GM12878 (cell line): ENCODE data around the gene TERB2. TPM values are rescaled to one million over a fixed set of nuclear protein-coding genes. Genes with fewer than 3 reads are reported as not detected.
"Not testable (repeated sequence)": the region's sequence is repeated elsewhere in the genome, so short reads cannot be mapped to it uniquely, and the experiment has no call there.

ENCODE experiments used
- ATAC-seq: fragments of 200-7000 bp; cut with Tn5 transposase; 3 replicates; pipeline ENCODE4 v1.9.1; 2020; ENCODE audit warnings: mild to moderate bottlenecking, moderate library complexity
- BruUV-seq: library from RNA; stranded (reverse); fragments of 400-500 nt; replicated peaks from 2 replicates; lab custom pipeline; 2021; lab: Mats Ljungman, UMichigan
- CTCF ChIA-PET: fragments of 300-600 bp; sonication (Branson Sonifier 250); formaldehyde crosslinking; extraction: SDS; loops from one replicate; lab custom pipeline; 2021; ENCODE audit warnings: inconsistent platforms; lab: Yijun Ruan, JAX
- POLR2A ChIA-PET: fragments of 350-600 bp; formaldehyde crosslinking; extraction: SDS; loops from one replicate; lab custom pipeline; 2021; ENCODE audit warnings: inconsistent platforms; lab: Charles Lee
- RAD21 ChIA-PET: fragments of 300-600 bp; sonication (Branson Sonifier 250); formaldehyde crosslinking; loops from one replicate; lab custom pipeline; 2023; ENCODE audit warnings: antibody characterized with exemption; ENCODE audit not compliant: unreplicated experiment; lab: Charles Lee
- SMC1A ChIA-PET: fragments of 300-600 bp; sonication (Branson Sonifier 250); formaldehyde crosslinking; loops from one replicate; lab custom pipeline; 2023; ENCODE audit not compliant: unreplicated experiment, uncharacterized antibody; lab: Charles Lee
- DNase-seq: peaks from one replicate; pipeline ENCODE4 v3.0.0-alpha.2; 2011; ENCODE audit warnings: low read depth, low spot score
- FAIRE-seq: peaks from 3 replicates; lab custom pipeline; 2011; peaks lifted over from hg19 to GRCh38; lab: Jason Lieb, UNC
- H2AFZ ChIP-seq: 2 replicates; pipeline ENCODE4 v1.6.0; 2011; ENCODE audit warnings: low read depth, low read length, control low read depth; ENCODE audit not compliant: control insufficient read depth
- H3K27ac ChIP-seq: 2 replicates; pipeline ENCODE4 v1.5.1; 2011; ENCODE audit warnings: control low read depth; ENCODE audit not compliant: control insufficient read depth, insufficient read depth
- H3K27me3 ChIP-seq, 2 experiments: replicated peaks in 1 of 2; 2 replicates each; pipeline versions ENCODE4 v1.6.0 to v1.6.1; 2011; ENCODE audit warnings: low read length in 1 of 2; ENCODE audit not compliant: control insufficient read depth in 2 of 2, insufficient read depth in 2 of 2
- H3K36me3 ChIP-seq, 2 experiments: 2 replicates each; pipeline ENCODE4 v1.5.1; 2011; ENCODE audit warnings: low read length in 1 of 2; ENCODE audit not compliant: control insufficient read depth in 2 of 2, insufficient read depth in 2 of 2
- H3K4me1 ChIP-seq: 2 replicates; pipeline ENCODE4 v1.6.1; 2011; ENCODE audit warnings: mild to moderate bottlenecking, low read length, moderate library complexity, mixed read lengths; ENCODE audit not compliant: control insufficient read depth, insufficient read depth
- H3K4me2 ChIP-seq: 2 replicates; pipeline ENCODE4 v1.6.0; 2011; ENCODE audit warnings: control low read depth; ENCODE audit not compliant: control insufficient read depth, insufficient read depth
- H3K4me3 ChIP-seq: fragments of 200-600 bp; sonication (generic); 2 replicates; pipeline ENCODE4 v1.5.1; 2016
- H3K79me2 ChIP-seq: 2 replicates; pipeline ENCODE4 v1.6.0; 2011; ENCODE audit warnings: low read length; ENCODE audit not compliant: control insufficient read depth, insufficient read depth
- H3K9ac ChIP-seq: 2 replicates; pipeline ENCODE4 v1.8.0; 2011; ENCODE audit warnings: low read length, control low read depth, mixed read lengths; ENCODE audit not compliant: control insufficient read depth, insufficient read depth
- H3K9me3 ChIP-seq: replicated peaks from 3 replicates; pipeline ENCODE4 v1.5.1; 2011; ENCODE audit warnings: mild to moderate bottlenecking, low read length; ENCODE audit not compliant: control insufficient read depth, insufficient read depth
- H4K20me1 ChIP-seq: 2 replicates; pipeline ENCODE4 v1.6.0; 2011; ENCODE audit not compliant: control insufficient read depth, insufficient read depth
- CEBPZ ChIP-seq: fragments of 150-350 bp; IDR thresholded peaks from 2 replicates; pipeline ENCODE4 v1.6.1; 2016; ENCODE audit warnings: low read depth, low read length
- CREM ChIP-seq: IDR thresholded peaks from 2 replicates; pipeline ENCODE4 v1.6.1; 2014; ENCODE audit warnings: antibody characterized with exemption, low read depth
- GABPA ChIP-seq: IDR thresholded peaks from 2 replicates; pipeline ENCODE4 v1.6.1; 2014; ENCODE audit warnings: antibody characterized with exemption, low read depth, mild to moderate bottlenecking, inconsistent platforms
- IRF5 ChIP-seq: fragments of 450-650 bp; IDR thresholded peaks from 2 replicates; pipeline ENCODE4 v1.6.1; 2017; ENCODE audit warnings: borderline replicate concordance
- NFXL1 ChIP-seq: fragments of 450-650 bp; IDR thresholded peaks from 2 replicates; pipeline ENCODE4 v1.6.1; 2017; ENCODE audit warnings: antibody characterized with exemption, mild to moderate bottlenecking, borderline replicate concordance
- NRF1 ChIP-seq: conservative IDR thresholded peaks from 2 replicates; pipeline ENCODE4 v1.6.1; 2011; ENCODE audit warnings: mild to moderate bottlenecking, low read depth, low read length, improper control_type of control experiment
- PML ChIP-seq: IDR thresholded peaks from 2 replicates; pipeline ENCODE4 v1.6.1; 2012; ENCODE audit warnings: low read length, inconsistent platforms
- SIX5 ChIP-seq: IDR thresholded peaks from 2 replicates; pipeline ENCODE4 v1.6.1; 2011; ENCODE audit warnings: mild to moderate bottlenecking, low read depth, low read length, moderate library complexity; ENCODE audit not compliant: severe bottlenecking
- WGBS: methylation state at CpG from one replicate; pipeline ENCODE4 v1.1.6; 2016; ENCODE audit warnings: low lambda C conversion rate; ENCODE audit not compliant: insufficient replicate concordance, insufficient coverage; ENCODE audit errors: missing lambda C conversion rate; 5-methylcytosine and 5-hydroxymethylcytosine counted together
- in situ Hi-C: fragments of 300-500 bp; cut with MboI; formaldehyde crosslinking; loops from 9 replicates; pipeline ENCODE4 v1.14.3; 2018; ENCODE audit warnings: mixed read lengths
- intact Hi-C: fragments of 100-400 bp; cut with micrococcal nuclease; formaldehyde crosslinking; loops from one replicate; pipeline ENCODE4 v1.14.2; 2022; ENCODE audit not compliant: unreplicated experiment
- polyA plus RNA-seq, 11 experiments: library from polyadenylated mRNA; depleted of rRNA in 4 of 11; unstranded in 6 of 11; stranded (reverse) in 5 of 11; fragments of >200 nt; fragmentation: Nextera tagmentation in 4 of 11; fragmentation: Illumina TruSeq in 1 of 11; extraction: Ambion mirVana in 4 of 11; extraction: Trizol in 1 of 11; gene quantifications; 1 replicate in 1 of 11; 2 replicates in 10 of 11; pipeline versions ENCODE4 v1.2.1 to v1.2.3, GENCODE V29; 2011 to 2016; ENCODE audit warnings: inconsistent platforms in 2 of 11, missing spikeins in 2 of 11, low read depth in 1 of 11
- total RNA-seq, 4 experiments: library from RNA; depleted of rRNA in 3 of 4; stranded (reverse); fragments of >200 nt in 3 of 4; fragmentation: Illumina TruSeq in 1 of 4; extraction: Trizol in 1 of 4; gene quantifications; 2 replicates each; pipeline versions ENCODE4 v1.2.1 to v1.2.3, GENCODE V29; 2013 to 2021

Gene TERB2
- total and polyA plus RNA-seq, 10 of the 15 experiments (the other 5 are each of a cell fraction or from before 2014, with no cell fraction given) = not detected

DNA sequence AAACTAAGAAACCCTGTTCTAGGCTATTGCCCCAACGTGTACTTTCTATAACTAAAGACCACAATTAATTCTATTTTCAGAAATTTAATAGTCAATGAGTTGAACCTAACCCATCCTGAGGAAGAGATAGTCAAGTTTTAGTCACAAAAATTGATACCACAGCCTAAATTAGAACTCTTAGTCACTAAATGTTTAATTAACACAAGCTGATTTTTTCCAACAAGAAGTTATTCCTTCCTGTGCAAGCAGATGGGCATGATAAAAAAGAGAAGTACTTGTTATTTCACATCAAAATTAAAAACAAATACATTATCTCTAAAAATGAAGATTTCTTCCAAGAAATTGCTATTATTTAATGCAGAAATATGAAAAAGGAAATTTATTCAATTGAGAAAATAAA, 38.4 kb upstream of the TERB2 start:
- no peak overlapping the region for H3K9ac ChIP-seq
- no peak overlapping the region for H3K4me2 ChIP-seq
- no peaks in the 10 kb centered on the region for H3K79me2 ChIP-seq
- BruUV-seq = no TSS peak
- no peak overlapping the region for H3K4me3 ChIP-seq
- no peak for TF ChIP-seq NRF1
- no peak for TF ChIP-seq SIX5
- TF ChIP-seq PML = no peak
- TF ChIP-seq CREM = no peak
- no peak for TF ChIP-seq GABPA
- no peak for TF ChIP-seq IRF5
- no peak for TF ChIP-seq CEBPZ
- no peak for TF ChIP-seq NFXL1
- H3K9me3 ChIP-seq = no peaks in the 10 kb centered on the region; the same call in 2 of the 3 replicates
- RAD21 ChIA-PET = interaction anchor here (0.8 kb wide), 1 partner anchor 64 kb away, joined by 3 read pairs; no protein-coding TSS in a partner anchor
- POLR2A ChIA-PET = no interaction called here
- no peaks in the 10 kb centered on the region for H4K20me1 ChIP-seq
- SMC1A ChIA-PET = no interaction called here
- H3K27ac ChIP-seq = no peak overlapping the region
- in situ Hi-C loops (no loop called here), intact Hi-C loops (loop anchor here (5.0 kb wide), 1 partner anchor 36 kb away; no protein-coding TSS in a partner anchor)
- H3K27me3 ChIP-seq = no peaks in the 10 kb centered on the region
- DNase-seq = no peak
- H3K4me1 ChIP-seq = no peaks in the 10 kb centered on the region
- H3K36me3 ChIP-seq = no peaks in the 10 kb centered on the region
- H2AFZ ChIP-seq = no peak overlapping the region
- ATAC-seq = no peak
- FAIRE-seq = no peak
- CTCF ChIA-PET = interaction anchor here (5.8 kb wide), 1 partner anchor 65 kb away, joined by 44 read pairs; no protein-coding TSS in a partner anchor
- WGBS = 50% methylated on average over 1 of the region's 1 CpG

DNA sequence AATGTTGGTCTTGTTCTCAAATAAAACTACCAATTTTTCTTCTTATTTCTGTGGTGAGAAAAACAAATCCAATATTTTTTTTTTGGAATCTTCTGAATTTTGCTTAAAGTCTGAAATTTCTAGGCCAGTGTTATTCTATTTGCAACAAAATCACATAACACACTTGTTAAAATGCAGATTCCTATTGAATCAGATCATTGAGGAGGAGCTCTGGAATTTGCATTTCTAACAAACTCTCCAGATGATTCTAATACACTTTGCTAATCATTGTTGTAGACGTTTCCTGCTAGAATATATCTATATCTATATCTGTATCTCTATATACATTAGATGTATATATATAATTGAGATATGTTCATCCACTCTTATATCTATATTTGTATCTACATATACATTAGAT, 27.8 kb upstream of the TERB2 start:
- H3K9me3 ChIP-seq, H3K9ac ChIP-seq, H2AFZ ChIP-seq, ATAC-seq, CTCF ChIA-PET, DNase-seq, BruUV-seq, H4K20me1 ChIP-seq, POLR2A ChIA-PET, H3K4me2 ChIP-seq, H3K4me3 ChIP-seq, intact Hi-C loops, H3K36me3 ChIP-seq, FAIRE-seq, H3K27ac ChIP-seq, H3K27me3 ChIP-seq, H3K79me2 ChIP-seq, RAD21 ChIA-PET, H3K4me1 ChIP-seq, in situ Hi-C loops: not testable (repeated sequence)
- SMC1A ChIA-PET = interaction anchor here (1.2 kb wide), 1 partner anchor 75 kb away, joined by 3 read pairs; no protein-coding TSS in a partner anchor
- WGBS = 0% methylated on average over 1 of the region's 1 CpG
